GM18498 (cell line): ENCODE measurements around the gene TRPC6.
"Not testable (repeated sequence)": the region's sequence is repeated elsewhere in the genome, so short reads cannot be mapped to it uniquely, and the experiment has no call there.

Experiments used
- ATAC-seq: cut with Tn5 transposase; IDR thresholded peaks from one replicate; pipeline ENCODE4 v1.9.1; 2021; ENCODE audit warnings: mild to moderate bottlenecking, moderate library complexity; ENCODE audit not compliant: unreplicated experiment

The TRPC6 gene

GRCh38 chr11:101523634-101524260, 60.1 kb downstream of the TRPC6 start:
- no peak for ATAC-seq

GRCh38 chr11:101523193-101523592, 60.6 kb downstream of the TRPC6 start:
- no peak for ATAC-seq

DNA sequence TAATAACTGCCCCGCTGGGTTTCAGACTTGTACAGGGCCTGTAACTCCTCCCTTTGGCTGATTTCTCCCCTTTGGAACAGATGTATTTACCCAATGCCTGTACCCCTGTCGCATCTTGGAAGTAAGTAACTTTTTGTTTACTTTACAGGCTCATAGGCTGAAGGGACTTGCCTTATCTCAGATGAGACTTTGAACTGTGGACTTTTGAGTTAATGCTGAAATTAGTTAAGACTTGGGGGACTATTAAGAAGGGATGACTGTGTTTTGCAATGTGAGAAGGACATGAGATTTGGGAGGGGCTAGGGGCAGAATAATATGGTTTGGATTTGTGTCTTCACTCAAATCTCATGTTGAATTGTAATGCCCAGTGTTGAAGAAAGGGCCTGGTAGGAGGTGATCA, 62.0 kb downstream of the TRPC6 start:
- ATAC-seq, result no peak

GRCh38 chr11:101516546-101516945, 67.3 kb downstream of the TRPC6 start:
- ATAC-seq, result no peak

- ATAC-seq, result no peak
Measured at GRCh38 chr11:101511065-101511464, 72.7 kb downstream of the TRPC6 start.

GRCh38 chr11:101510591-101510990, 73.2 kb downstream of the TRPC6 start:
- no peak for ATAC-seq

DNA sequence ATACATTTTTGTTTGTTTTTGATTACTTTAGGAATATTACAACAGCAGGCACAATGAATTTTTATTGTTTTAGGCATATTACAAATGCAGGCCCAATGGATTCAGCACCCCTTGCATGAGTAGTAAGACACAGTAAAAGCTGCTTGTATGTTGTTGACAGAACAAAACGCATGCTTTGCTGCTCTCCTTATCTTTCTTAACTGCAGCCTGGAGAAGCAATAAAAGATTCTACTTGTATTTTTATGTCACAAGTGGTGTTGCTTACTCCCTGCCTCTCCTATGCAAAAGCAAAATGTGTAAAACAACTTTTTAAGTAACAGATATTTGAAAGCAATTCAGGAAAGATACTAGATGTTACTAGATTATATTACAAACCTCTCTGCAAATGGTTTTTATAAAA, 73.9 kb downstream of the TRPC6 start:
- no peak for ATAC-seq

GRCh38 chr11:101508370-101508769, 75.4 kb downstream of the TRPC6 start:
- ATAC-seq, result no peak

- ATAC-seq, result no peak
Measured at GRCh38 chr11:101498891-101499290, 84.9 kb downstream of the TRPC6 start.

- ATAC-seq, result no peak
Measured at GRCh38 chr11:101497291-101497690, 86.5 kb downstream of the TRPC6 start.

DNA sequence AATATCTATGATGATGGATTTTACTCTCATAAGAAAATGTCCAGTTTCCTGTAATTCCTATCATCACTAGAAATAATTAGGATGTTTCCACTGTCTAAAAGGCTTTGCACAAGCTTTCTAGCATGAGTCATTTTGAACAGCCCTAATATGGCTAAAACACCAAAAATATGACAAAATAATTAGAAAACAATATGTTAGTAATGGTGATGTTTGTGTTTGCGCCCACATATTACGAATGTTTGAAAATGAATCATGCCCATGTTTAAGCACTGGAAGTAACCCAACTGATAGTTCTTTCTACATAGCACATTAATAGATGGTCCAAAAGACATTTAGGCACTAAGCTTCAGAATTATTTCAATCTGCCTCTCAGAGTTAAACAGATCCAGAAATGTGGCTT, 96.0 kb downstream of the TRPC6 start:
- ATAC-seq, result no peak

- ATAC-seq, result no peak
Measured at GRCh38 chr11:101482556-101483124, 101.2 kb downstream of the TRPC6 start.

GRCh38 chr11:101478587-101479369, 105.0 kb downstream of the TRPC6 start:
- no peak for ATAC-seq

DNA sequence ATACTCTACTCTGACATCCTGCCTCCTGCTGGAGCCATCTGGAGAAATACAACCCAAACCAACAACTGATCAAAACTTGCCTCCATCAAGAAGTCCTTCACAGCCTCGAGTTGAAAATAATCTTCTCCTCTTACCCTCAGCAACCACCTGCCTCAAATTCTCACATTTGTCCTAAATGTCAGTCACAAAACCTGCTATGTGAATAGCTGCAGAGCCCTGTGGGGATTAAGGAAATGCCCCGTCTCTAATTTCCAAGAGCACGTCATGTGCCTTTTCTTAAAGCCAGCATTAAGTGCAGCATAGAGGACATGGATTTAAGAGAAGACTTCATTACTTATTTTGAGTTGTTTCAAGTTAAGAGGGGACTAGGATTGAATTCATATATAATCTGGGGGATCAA, 105.9 kb downstream of the TRPC6 start:
- ATAC-seq, result no peak

GRCh38 chr11:101476191-101476590, 107.6 kb downstream of the TRPC6 start:
- ATAC-seq, result no peak

DNA sequence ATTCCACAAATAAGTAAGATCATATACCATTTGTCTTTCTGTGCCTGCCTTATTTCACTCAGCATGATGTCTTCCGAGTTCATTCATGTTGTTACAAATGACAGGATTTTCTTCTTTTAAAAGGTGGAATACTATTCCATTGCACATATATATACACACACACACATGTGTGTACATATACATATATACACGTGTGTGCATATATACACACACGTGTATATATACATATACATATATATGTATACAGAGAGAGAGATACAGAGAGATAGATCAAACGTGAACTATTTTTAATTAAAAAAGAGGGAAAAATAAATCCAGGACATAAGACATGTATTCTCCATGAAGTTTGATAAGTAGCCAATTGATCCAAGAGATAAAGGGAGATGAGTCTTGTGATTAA, 108.1 kb downstream of the TRPC6 start:
- ATAC-seq, result no peak

DNA sequence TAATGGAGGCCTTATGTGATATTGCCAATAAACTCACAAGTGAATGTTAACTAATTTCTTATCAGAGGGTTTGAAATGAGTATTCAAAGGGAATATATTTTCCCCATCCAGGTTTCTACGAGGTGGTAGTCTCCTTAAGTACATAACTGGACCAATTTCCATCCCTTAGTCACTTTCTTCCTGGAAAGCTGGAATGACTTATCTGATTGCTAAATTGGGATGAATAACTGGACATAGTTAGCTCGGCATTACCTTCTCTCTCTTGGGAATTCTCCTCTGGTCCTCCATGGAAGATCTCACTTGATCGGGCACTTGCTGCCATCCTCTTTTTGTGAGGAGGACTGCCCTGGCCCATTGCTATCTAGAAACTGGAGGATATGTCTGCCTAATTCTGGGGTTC, 109.1 kb downstream of the TRPC6 start:
- ATAC-seq, result no peak

DNA sequence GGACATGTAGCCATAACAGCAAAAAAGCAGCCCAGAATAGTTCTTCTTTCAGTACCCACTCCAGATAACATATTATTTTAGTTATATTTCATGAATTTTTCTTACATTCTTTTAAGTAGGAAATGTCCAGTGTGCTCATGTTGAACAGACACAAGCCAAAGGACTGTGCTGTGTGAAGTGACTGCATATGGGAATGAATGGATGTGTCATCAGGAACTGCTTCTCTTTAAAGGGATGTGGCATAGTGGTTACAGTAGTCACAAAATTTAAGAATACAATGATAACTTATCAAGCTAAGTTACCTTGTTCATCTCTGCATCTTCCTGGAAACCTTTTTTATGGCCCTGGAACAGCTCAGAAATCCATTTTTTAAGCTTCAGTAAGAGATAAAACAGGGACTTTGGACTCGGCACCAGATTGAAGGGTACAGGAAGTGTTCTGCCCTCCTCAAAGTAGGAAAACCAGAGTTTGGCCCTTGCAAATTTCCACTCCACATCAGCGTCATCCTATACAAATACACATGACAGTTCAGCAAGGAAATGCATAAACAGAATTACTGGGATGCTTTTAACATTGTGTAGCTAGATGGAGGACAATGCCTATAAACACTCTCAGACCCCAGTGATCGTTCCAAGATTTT, 112.8 kb downstream of the TRPC6 start:
- no peak for ATAC-seq

DNA sequence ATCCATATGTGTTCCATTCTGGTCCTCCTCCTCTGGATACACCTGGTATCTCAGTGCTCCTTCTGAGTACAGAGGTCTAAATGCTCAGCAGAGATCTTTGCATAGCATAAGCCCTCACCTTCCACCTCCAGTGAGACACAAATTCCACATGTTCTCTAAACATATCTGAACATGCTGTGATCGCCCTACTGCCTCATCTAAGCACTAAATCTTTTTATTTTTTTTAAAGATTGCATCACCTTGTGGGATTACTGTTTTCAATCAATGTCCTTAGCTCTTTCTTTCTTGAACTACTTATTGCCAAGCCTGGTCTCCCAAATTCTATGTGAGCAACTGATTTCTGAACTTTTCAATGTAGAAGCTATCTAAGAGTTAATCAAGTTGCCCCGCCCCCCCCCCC, 113.4 kb downstream of the TRPC6 start:
- ATAC-seq, result no peak

DNA sequence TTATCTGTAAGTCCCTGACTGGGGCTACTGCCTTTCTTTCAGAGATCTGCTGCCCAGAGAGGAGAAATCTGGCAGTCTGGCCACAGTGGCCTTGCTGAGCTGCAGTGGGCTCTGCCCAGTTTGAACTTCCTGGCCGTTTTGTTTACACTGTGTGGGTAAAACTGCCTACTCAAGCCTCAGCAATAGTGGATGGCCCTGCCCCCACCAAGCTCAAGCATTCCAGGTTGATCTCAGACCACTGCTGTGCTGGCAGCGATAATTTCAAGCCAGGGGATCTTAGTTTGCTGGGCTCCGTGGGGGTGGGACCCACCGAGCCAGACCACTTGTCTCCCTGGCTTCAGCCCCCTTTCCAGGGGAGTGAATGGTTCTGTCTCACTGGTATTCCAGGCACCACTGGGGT, 117.5 kb downstream of the TRPC6 start:
- ATAC-seq, result no peak

- ATAC-seq, result not testable (repeated sequence)
Measured at GRCh38 chr11:101464388-101464787, 119.4 kb downstream of the TRPC6 start.

DNA sequence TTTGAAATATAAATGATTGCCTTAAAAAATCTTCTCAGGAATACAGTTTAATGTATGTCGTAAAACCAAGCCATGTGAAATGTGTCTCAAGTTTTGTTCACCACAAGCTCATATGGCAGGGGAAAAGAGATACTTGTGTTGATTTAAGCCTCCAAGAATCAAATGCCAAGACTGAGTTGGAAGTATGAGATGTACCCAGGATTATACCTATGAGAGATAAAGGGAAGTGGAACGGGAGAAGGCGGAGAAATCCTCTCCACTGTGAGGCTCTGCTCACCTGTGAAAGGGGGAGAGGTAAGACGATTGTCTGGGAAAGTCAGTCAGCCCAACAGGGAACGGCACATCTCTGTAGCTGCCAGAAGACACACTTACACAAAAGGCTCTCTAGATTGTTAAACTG, 124.8 kb downstream of the TRPC6 start:
- no peak for ATAC-seq
